Body of pancreas (tissue), 4 donors: ENCODE results near the gene SBF2. TPM values are rescaled to one million over a fixed set of nuclear protein-coding genes. Genes with fewer than 3 reads are reported as not detected.

Experiments
- ATAC-seq: fragments of 150-250 bp; one replicate; pipeline ENCODE4 v1.9.1; 2016
- DNase-seq, 4 donors: peaks; one replicate each; pipeline ENCODE4 v3.0.0-alpha.2; 2019
- H3K27ac ChIP-seq, 4 donors: fragments of 200-600 bp; sonication (generic); 1 replicate in 3 of 4; 2 replicates in 1 of 4; pipeline versions ENCODE4 v1.5.1 to v1.6.1; 2016 to 2019; ENCODE audit warnings: mild to moderate bottlenecking in 1 of 4, mixed read lengths in 1 of 4, moderate library complexity in 1 of 4
- H3K27me3 ChIP-seq, 2 donors: fragments of 200-600 bp; sonication (generic); one replicate each; pipeline ENCODE4 v1.6.0; 2016; ENCODE audit warnings: mild to moderate bottlenecking in 1 of 2
- H3K36me3 ChIP-seq, 2 donors: fragments of 200-600 bp; sonication (generic); replicated peaks in 1 of 2; 2 replicates each; pipeline ENCODE4 v1.5.1; 2016; ENCODE audit warnings: low read depth in 2 of 2; ENCODE audit not compliant: insufficient read depth in 1 of 2
- H3K4me1 ChIP-seq: fragments of 200-600 bp; sonication (generic); one replicate; pipeline ENCODE4 v1.6.0; 2016
- H3K4me3 ChIP-seq, 2 donors: fragments of 200-600 bp; sonication (generic); 1 replicate in 1 of 2; 2 replicates in 1 of 2; pipeline ENCODE4 v1.5.1; 2016 to 2019
- H3K9me3 ChIP-seq, 3 donors: fragments of 200-600 bp; sonication (generic); 1 replicate in 2 of 3; 2 replicates in 1 of 3; pipeline ENCODE4 v1.5.1; 2016
- CTCF ChIP-seq, 7 experiments: fragments of 450-650 bp in 4 of 7; fragments of 200-600 bp in 3 of 7; sonication (generic) in 3 of 7; IDR thresholded peaks; one replicate each; pipeline ENCODE4 v1.5.1; 2016 to 2019; ENCODE audit warnings: antibody characterized with exemption in 7 of 7
- POLR2A ChIP-seq, 3 donors: fragments of 450-650 bp; IDR thresholded peaks; one replicate each; pipeline ENCODE4 v1.6.1; 2016; ENCODE audit warnings: antibody characterized with exemption in 3 of 3, mild to moderate bottlenecking in 2 of 3
- WGBS, 2 donors: methylation state at CpG; one replicate each; pipeline ENCODE4 v1.1.5; 2017; 5-methylcytosine and 5-hydroxymethylcytosine counted together
- intact Hi-C: fragments of 100-400 bp; cut with DNase I; formaldehyde crosslinking; loops from one replicate; pipeline ENCODE4 v1.15.1; 2023
- total RNA-seq, 2 donors: library from RNA; depleted of rRNA; stranded (reverse); fragments of >200 nt; gene quantifications; one replicate each; pipeline ENCODE4 v1.1.0, GENCODE V29; 2016

Gene SBF2
- total RNA-seq, 2 donors from 2014 or later, result 23.6 to 38.9 TPM

- 75 to 83% methylated on average over 2 of the region's 2 CpGs for WGBS, 2 donors
- no peak overlapping the region for H3K27ac ChIP-seq
- H3K27me3 ChIP-seq, result no peaks in the 10 kb centered on the region
- ATAC-seq (no peak), DNase-seq (no peak)
- no peaks in the 10 kb centered on the region for H3K4me1 ChIP-seq
- intact Hi-C loops, result no loop called here
- no peak overlapping the region for H3K4me3 ChIP-seq
- TF ChIP-seq CTCF (IDR thresholded peaks at IDR 0.05), result no peak
- TF ChIP-seq POLR2A (IDR thresholded peaks at IDR 0.05), result no peak
- H3K9me3 ChIP-seq, result no peaks in the 10 kb centered on the region
- no peaks in the 10 kb centered on the region for H3K36me3 ChIP-seq
These were observed 325.0 kb downstream of the SBF2 start for GRCh38 chr11:9969068-9969467.

- Histone ChIP-seq H3K9me3 (no peaks in the 10 kb centered on the region), H3K36me3 (no peaks in the 10 kb centered on the region), H3K4me1 (no peaks in the 10 kb centered on the region), H3K27me3 (no peaks in the 10 kb centered on the region), H3K4me3 (no peak overlapping the region), H3K27ac (no peak overlapping the region)
- DNase-seq, result no peak
- ATAC-seq, result no peak
- intact Hi-C loops, result no loop called here
- TF ChIP-seq CTCF (IDR thresholded peaks at IDR 0.05) (no peak), POLR2A (IDR thresholded peaks at IDR 0.05) (no peak)
These were observed 331.3 kb downstream of the SBF2 start for GRCh38 chr11:9962722-9963121.

GRCh38 chr11:9957072-9957471, 336.9 kb downstream of the SBF2 start:
- no peaks in the 10 kb centered on the region for H3K27me3 ChIP-seq
- H3K9me3 ChIP-seq, result no peaks in the 10 kb centered on the region
- H3K4me1 ChIP-seq, result no peaks in the 10 kb centered on the region
- WGBS, 2 donors, result 94 to 97% methylated on average over 4 of the region's 4 CpGs
- no peaks in the 10 kb centered on the region for H3K36me3 ChIP-seq
- intact Hi-C loops, result no loop called here
- DNase-seq, result no peak
- no peak overlapping the region for H3K27ac ChIP-seq
- ATAC-seq, result no peak
- TF ChIP-seq POLR2A (IDR thresholded peaks at IDR 0.05), result no peak
- TF ChIP-seq CTCF (IDR thresholded peaks at IDR 0.05), result no peak
- H3K4me3 ChIP-seq, result no peak overlapping the region

GRCh38 chr11:9956483-9956882, 337.5 kb downstream of the SBF2 start:
- TF ChIP-seq POLR2A (IDR thresholded peaks at IDR 0.05) (no peak), CTCF (IDR thresholded peaks at IDR 0.05) (no peak)
- intact Hi-C loops, result no loop called here
- WGBS, 2 donors, result 88 to 92% methylated on average over 2 of the region's 2 CpGs

GRCh38 chr11:9955391-9955790, 338.6 kb downstream of the SBF2 start:
- Histone ChIP-seq H3K4me3 (no peak overlapping the region), H3K27me3 (no peaks in the 10 kb centered on the region), H3K4me1 (no peaks in the 10 kb centered on the region), H3K36me3 (no peaks in the 10 kb centered on the region), H3K27ac (no peak overlapping the region), H3K9me3 (no peaks in the 10 kb centered on the region)
- ATAC-seq, result no peak
- DNase-seq, result no peak
- intact Hi-C loops, result no loop called here
- WGBS, 2 donors, result 97 to 100% methylated on average over 1 of the region's 1 CpG
- no peak for TF ChIP-seq POLR2A (IDR thresholded peaks at IDR 0.05)
- TF ChIP-seq CTCF (IDR thresholded peaks at IDR 0.05), result no peak

More at GRCh38 chr11:9956483-9956882, 337.5 kb downstream of the SBF2 start:
- Histone ChIP-seq H3K4me3 (no peak overlapping the region), H3K36me3 (no peaks in the 10 kb centered on the region), H3K27me3 (no peaks in the 10 kb centered on the region), H3K27ac (no peak overlapping the region), H3K4me1 (no peaks in the 10 kb centered on the region), H3K9me3 (no peaks in the 10 kb centered on the region)
- no peak for ATAC-seq
- DNase-seq, result no peak
